Loucy (cell line): ENCODE measurements around the gene NLGN1.

Experiments used
- CTCF ChIP-seq: fragments of 200-600 bp; sonication (generic); conservative IDR thresholded peaks from 2 replicates; pipeline ENCODE4 v1.5.1; 2014; ENCODE audit warnings: mild to moderate bottlenecking, antibody characterized with exemption, low read length
- EZH2phosphoT487 ChIP-seq: fragments of 200-600 bp; IDR thresholded peaks from 2 replicates; pipeline ENCODE4 v1.6.1; 2018; ENCODE audit warnings: antibody characterized with exemption, mild to moderate bottlenecking, moderate library complexity, borderline replicate concordance

- TF ChIP-seq CTCF = no peak
- no peak for TF ChIP-seq EZH2phosphoT487
These were observed 170.5 kb downstream of the NLGN1 start for GRCh38 chr3:173567997-173568396.
